ENCODE data around the gene YIPF7.

YIPF7 gene

DNA sequence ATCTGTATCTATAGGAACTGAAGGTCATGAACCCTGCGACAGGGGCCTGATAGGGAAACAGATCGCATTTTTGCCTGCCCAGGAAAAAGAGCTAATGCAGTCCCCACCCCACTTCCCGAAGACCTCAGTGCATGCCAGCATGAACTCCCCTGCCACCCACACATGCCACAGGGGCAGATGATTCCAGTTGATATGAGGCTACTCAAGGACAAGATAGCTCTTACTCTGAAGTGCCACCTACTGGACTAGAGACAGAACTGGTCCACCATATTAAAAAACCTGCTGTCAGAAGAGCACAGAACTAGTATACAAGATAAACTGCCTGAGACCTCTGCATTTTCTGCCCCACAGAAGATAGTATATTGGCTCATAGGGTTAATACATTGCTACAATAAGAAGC is 68.0 kb downstream of the YIPF7 start:
- no peak for DNase-seq

DNA sequence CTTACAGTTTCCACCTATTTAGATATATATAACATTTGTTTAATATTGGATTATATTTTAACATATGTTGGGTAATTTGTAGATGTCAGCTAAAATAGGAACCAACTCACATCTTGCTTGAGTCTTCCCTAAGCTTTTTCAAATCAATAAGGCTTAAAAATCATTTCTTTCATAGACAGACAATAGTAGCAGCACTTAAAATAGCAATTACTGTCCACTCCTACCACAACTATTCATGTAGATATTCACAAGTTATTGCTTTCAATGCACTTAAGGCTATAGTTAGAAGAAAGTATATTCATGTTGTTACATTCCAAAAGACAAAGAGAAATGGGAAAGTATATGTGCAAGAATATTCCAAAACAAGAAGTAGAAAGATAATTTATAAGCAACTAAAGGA is 71.2 kb downstream of the YIPF7 start:
- DNase-seq, result no peak

DNA sequence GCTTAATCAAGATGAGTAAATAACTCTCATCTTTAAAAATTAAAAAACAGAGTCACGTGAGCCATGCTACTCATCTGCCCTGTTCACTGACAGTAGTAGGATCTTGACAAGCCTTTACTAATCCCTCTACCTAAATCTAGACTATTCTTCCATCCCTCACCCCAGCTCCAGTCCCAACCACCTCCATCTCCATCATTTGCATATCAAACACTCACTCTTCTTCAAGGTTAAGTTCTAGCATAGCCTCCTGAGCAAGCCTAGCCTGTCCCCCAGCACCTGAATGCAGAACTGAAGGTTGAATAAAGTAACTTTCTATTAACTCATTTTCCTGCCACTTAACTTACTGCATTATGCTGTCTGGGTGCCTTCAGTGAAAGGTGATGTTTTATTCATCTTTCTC is 72.5 kb downstream of the YIPF7 start:
- DNase-seq, result no peak

Measured in CD4-positive, alpha-beta T cell treated with Interleukin-12 subunit alpha and Interleukin-12 subunit beta, for 1 hour (primary cell).